ENCODE results near the gene GATAD2B.
A peak's percentile ranks its signal among the peaks of the same experiment; 100 is the strongest.

The GATAD2B gene

DNA sequence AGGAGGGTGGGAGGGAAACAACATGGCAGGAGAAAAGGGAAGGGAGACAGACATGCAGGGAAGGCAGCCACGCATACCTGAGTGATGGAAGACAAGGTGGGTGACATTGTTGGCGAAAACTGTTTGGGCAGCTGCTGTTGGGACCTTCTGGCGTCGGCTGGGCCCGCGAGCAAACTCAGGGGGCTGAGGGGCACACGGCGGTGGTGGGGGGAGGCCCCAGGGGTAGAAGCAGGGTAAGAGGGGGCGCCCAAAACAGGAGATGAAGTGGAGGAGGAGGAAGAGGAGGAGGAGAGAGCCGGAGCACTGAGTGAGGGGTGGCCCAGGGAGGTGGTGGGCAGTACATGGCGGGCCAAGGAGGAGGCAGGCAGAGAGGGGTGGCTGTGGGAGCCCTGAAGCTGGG, 28.4 kb upstream of the GATAD2B start:
- no peak for DNase-seq

- DNase-seq: peak; percentile 68
Measured at GRCh38 chr1:153946622-153947241, 24.0 kb upstream of the GATAD2B start, which contains the start of gene DENND4B. TSS of gene DENND4B (minus strand) at chr1:153946718. CDS start at chr1:153944374, 2,344 bp downstream.

GRCh38 chr1:153945795-153946621, 23.2 kb upstream of the GATAD2B start:
- peak; percentile 82 for DNase-seq

DNA sequence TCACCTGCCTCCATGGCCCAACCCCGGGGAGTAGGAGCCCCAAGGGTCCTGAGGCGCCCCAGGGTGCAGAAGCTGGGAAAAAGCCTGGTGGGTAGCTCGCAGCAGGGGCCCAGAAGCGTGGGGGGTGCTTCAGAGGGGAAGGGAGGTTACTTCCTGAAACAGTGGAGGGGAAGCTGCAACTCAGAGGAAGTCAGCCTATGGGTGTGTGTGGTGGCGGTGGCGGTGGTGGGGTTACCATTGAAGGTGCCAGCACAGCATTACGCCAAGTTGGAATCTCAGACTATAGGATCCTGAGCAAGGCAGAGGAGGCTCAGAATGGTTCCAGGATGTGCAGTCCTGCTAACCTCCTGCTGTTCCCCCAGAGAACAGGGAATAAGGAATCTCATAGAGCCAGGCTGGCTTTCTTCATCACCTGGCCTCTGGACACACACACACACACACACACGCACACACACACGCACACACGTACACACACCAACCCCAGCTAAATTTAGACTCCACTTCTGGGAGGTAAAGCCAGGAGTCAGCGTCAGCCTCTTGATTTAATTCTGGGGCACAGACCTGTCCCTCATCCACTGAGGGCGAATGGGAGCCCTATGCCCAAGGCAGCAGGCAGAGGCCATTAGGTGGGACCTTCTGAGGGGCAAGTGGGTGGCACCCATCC, 22.5 kb upstream of the GATAD2B start:
- peak; percentile 87 for DNase-seq

- no peak for DNase-seq
Measured at GRCh38 chr1:153944827-153945117, 22.0 kb upstream of the GATAD2B start.

DNA sequence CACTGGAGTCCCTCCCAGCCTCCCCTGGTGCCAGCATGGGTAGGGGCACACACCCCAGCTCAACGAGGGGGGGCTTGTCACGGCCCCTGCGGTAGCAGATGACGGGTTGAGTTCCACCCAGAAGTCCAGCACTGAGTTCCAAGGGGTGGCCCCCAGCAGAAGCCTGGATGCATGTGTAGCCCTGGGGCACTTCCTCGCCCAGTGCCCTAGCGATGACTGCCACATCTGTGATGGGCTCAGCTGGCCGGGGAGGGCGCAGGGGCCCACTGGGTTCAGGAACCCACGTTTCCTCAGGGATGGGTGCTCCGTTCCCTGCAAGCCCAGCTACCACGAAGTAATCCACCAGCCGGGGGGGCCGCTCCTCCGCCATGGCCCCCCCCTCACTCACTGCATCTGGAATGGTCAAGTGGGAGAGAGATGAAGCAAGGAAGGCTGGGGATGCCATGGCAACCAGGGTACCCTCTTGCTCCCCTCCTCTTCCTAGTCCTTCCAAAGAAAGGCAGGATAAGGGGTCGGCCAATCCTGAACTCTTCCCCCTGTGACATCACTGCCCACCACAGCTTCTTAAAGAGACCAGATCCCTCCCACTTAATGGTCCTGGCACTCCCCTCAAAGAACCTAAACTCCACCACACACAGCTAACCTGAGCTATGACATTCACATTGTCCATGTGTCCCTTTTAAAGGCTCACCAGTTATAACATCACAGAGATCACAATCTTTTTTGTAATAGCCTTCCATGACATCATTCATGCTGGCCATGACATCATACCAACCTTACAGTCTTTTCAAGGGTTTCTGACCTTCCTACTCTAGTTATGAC, 21.4 kb upstream of the GATAD2B start:
- no peak for DNase-seq

DNA sequence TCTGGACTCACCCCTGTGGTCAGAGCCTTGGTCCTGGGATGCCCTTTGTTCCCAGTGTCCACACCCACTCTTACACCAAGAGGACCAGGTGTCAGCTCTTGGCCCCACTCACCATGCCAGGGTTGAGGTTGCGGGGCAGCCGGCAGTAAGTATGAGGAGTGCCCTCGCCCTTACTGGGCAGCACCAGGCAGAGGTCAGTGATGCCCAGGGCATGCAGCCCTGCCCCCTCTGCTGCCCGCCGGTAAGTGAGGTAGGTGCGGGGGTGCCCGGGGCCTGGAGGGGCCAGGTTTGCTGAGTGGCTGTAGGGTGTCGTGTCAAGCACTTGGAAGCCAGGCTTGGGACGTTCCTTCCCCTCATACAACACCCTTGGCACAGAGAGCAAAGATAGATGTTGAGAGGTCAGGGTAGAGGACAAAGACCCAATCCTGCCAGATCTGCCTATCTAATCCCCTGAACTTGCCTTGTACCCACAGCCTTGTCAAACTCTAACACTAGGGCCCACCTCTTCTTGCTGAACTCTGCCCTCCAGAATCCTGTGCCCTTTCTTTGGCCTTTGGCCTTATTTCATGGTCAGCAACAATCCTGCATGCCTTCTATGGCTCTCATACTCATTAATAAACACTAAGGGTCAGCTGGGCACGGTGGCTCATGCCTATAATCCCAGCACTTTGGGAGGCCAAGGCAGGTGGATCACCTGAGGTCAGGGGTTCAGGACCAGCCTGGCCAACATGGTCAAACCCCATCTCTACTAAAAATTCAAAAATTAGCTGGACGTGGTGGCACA, 20.2 kb upstream of the GATAD2B start:
- DNase-seq: no peak

GRCh38 chr1:153941826-153942725, 19.3 kb upstream of the GATAD2B start:
- no peak for DNase-seq

DNA sequence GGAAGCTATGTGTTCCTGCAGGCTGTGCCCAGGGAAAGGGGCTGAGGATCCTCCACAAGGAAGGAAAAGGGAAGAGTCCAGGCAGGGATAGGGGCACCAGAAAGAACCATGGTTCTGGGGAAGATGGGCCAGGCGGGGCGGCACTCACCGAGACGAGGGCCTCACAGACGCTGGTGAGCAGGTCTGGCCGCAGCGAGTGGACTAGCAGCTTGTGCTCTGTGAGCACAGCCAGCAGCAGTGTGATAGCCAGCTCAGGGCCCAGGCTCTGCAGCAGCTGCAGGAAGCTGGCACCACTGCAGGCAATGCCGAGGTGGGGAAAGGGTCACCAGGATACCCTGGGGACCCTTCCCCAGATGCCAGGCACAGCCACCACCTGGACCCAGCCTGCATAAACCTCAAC, 18.0 kb upstream of the GATAD2B start:
- no peak for DNase-seq

DNA sequence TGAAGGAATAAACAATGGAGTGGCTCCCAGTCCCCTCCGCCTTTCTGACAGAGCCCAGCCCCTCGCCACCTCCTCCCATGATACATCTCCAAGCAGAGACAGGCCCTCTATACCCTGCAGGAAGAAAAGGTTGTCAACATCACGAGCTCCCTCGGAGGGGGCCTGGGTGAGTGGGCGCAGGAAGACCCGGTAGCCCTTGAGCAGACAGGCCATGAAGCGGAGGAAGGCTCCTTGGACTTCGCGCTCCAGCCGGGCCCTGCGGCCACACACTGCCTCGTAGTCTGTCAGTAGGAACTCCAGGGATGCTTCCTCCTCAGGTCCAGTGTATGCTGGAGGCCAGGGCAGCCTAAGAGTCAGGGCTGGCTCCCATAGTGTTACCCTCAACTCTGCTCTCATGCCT, 16.7 kb upstream of the GATAD2B start:
- no peak for DNase-seq

GRCh38 chr1:153938996-153939395, 16.2 kb upstream of the GATAD2B start:
- no peak for DNase-seq

GRCh38 chr1:153937331-153937730, 14.6 kb upstream of the GATAD2B start:
- no peak for DNase-seq

GRCh38 chr1:153936011-153936802, 13.4 kb upstream of the GATAD2B start:
- DNase-seq: no peak

DNA sequence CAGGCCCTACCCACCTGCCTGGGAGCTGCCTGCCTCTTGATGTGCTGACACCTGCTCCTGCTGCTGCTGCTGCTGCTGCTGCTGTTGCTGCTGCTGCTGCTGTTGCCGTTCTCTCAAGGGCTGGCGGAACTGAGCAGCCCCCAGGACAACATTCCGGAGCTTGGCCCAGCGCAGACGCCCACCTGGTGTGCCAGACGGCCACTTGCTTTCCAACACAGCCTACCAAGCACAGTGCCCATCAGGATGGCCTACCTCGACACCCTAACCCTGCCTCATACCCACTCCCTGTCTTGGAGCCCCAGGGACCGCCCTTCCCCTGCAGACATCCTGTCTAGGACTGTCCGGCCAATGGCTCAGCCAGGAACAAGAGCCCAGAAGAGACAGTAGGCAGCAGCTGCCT, 12.0 kb upstream of the GATAD2B start:
- no peak for DNase-seq

- DNase-seq: no peak
Measured at GRCh38 chr1:153933955-153934354, 11.2 kb upstream of the GATAD2B start.

DNA sequence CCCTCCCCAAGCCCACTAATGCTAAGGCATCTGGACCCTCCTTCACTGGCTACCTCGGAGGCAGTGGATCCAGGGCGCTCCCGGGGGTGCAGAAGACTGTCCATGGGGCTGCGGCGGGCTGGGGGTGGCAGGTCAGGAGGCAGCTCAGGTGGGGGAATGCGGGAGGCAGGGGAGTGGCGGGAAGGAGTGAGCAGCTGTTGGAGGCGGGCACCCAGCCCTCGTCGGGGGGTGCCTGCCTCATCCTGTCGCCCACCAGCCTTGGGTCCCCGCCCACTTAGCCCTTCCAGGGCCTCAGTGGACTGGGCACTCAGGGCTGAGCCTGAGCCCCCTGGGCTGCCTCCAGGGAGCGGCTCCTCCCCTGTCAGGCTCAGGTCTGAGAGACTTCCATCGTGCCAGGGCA, 10.7 kb upstream of the GATAD2B start:
- DNase-seq: no peak

DNA sequence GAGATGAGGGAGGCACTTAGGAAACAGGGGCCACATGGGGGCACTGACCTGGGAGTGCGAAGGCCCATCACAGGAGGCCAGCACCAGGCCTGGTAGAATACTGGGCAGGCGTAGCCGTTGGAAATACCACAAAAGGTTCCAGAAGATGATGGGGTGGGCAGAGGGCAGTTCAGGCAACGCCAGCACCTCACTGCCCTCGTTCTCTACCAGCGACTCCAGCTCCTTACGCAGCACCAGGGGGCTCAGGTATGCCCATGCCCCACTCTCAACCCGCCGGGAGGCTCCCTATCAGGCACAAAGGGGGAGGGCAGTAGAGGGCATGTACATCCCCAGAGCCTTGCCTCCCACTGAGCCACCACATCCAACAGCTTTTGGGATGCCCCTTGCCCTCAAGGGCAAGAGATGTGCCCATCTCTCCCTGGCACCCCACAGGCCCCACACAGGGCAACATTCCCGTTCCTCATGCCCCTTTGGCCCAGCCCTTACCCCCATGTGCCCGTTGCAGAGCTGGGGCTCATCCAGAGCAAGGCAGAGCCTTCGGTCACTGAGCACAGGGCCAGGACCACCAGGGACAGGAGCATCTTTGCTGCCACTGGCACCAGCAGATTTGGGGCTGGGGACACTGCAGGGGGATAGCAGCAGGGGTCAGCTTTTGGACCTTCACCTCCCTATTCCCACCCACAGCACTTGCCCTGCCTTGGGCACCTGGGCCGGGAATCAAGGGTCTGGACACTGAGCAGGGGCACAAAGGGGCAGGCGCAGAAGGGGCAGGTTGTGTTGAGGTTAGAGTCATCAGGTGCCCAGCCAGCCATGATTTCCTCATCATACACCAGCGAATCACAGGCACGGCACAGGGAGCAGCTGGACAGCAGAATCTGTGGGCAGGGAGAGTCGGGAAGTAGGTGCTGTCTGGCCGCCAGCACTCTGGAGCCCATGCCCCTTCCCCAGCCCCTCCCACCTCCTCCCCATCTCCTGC, 9.7 kb upstream of the GATAD2B start:
- no peak for DNase-seq

- no peak for DNase-seq
Measured at GRCh38 chr1:153929981-153930948, 7.5 kb upstream of the GATAD2B start.
